HepG2 (cell line): ENCODE data around the gene MGLL. TPM values are rescaled to one million over a fixed set of nuclear protein-coding genes. Genes with fewer than 3 reads are reported as not detected.

Experiments used
- ATAC-seq: fragments of 200-7000 bp; cut with Tn5 transposase; 3 replicates; pipeline ENCODE4 v1.9.1; 2020; ENCODE audit warnings: mild to moderate bottlenecking, moderate library complexity
- BruUV-seq: library from RNA; stranded (reverse); fragments of 400-500 nt; replicated peaks from 2 replicates; lab custom pipeline; 2021; lab: Mats Ljungman, UMichigan
- CTCF ChIA-PET: fragments of 300-600 bp; formaldehyde crosslinking; extraction: SDS; loops from one replicate; lab custom pipeline; 2021; ENCODE audit warnings: low total read pairs, inconsistent platforms, low intra/inter-chr PET ratio; lab: Yijun Ruan, JAX
- POLR2A ChIA-PET: fragments of 350-600 bp; sonication (Branson Sonifier 250); formaldehyde crosslinking; loops from one replicate; lab custom pipeline; 2020; ENCODE audit warnings: antibody characterized with exemption, inconsistent platforms; lab: Yijun Ruan, JAX
- DNase-seq: peaks from one replicate; pipeline ENCODE4 v3.0.0-alpha.2; 2015; ENCODE audit warnings: low spot score
- FAIRE-seq: peaks from 3 replicates; lab custom pipeline; 2011; peaks lifted over from hg19 to GRCh38; lab: Jason Lieb, UNC
- H2AFZ ChIP-seq: one replicate; pipeline ENCODE4 v1.6.1; 2011; ENCODE audit warnings: low read length, inconsistent platforms
- H3K27ac ChIP-seq: fragments of 300-600 bp; 3 replicates; pipeline ENCODE4 v1.8.0; 2011; ENCODE audit warnings: mixed run types, mild to moderate bottlenecking, mixed read lengths, low read length, inconsistent platforms; ENCODE audit not compliant: insufficient read depth; ENCODE audit errors: extremely low read length
- H3K27me3 ChIP-seq, 2 experiments: fragments of 200-600 bp in 1 of 2; 2 replicates in 1 of 2; 3 replicates in 1 of 2; pipeline versions ENCODE4 v1.6.0 to v1.8.0; 2011; ENCODE audit warnings: low read length in 2 of 2, mild to moderate bottlenecking in 2 of 2, moderate library complexity in 2 of 2, inconsistent platforms in 1 of 2; ENCODE audit not compliant: insufficient read depth in 2 of 2, control insufficient read depth in 1 of 2
- H3K36me3 ChIP-seq, 2 experiments: fragments of 200-600 bp in 1 of 2; replicated peaks in 1 of 2; 2 replicates in 1 of 2; 3 replicates in 1 of 2; pipeline versions ENCODE4 v1.5.1 to v1.8.0; 2011; ENCODE audit warnings: low read length in 2 of 2, inconsistent platforms in 1 of 2; ENCODE audit not compliant: insufficient read depth in 2 of 2, control insufficient read depth in 1 of 2
- H3K4me1 ChIP-seq: 2 replicates; pipeline ENCODE4 v1.5.1; 2012; ENCODE audit warnings: low read length, inconsistent platforms; ENCODE audit not compliant: insufficient read depth
- H3K4me2 ChIP-seq: 2 replicates; pipeline ENCODE4 v1.6.0; 2011; ENCODE audit warnings: low read depth, low read length, inconsistent platforms
- H3K4me3 ChIP-seq, 3 experiments: fragments of 200-600 bp in 1 of 3; sonication (generic), shearing (Covaris generic) in 1 of 3; replicated peaks in 1 of 3; 2 replicates each; pipeline ENCODE4 v1.5.1; 2011 to 2016; ENCODE audit warnings: low read length in 3 of 3, inconsistent platforms in 2 of 3, low read depth in 2 of 3, mild to moderate bottlenecking in 2 of 3, control low read depth in 1 of 3, mixed read lengths in 1 of 3; ENCODE audit not compliant: insufficient read depth in 1 of 3
- H3K79me2 ChIP-seq: one replicate; pipeline ENCODE4 v1.6.1; 2011; ENCODE audit warnings: low read length, inconsistent platforms; ENCODE audit not compliant: insufficient read depth
- H3K9ac ChIP-seq: 2 replicates; pipeline ENCODE4 v1.6.0; 2011; ENCODE audit warnings: mild to moderate bottlenecking, low read depth, low read length, inconsistent platforms; ENCODE audit not compliant: insufficient read depth
- H3K9me3 ChIP-seq: 2 replicates; pipeline ENCODE4 v1.5.1; 2012; ENCODE audit warnings: mild to moderate bottlenecking, low read length
- H4K20me1 ChIP-seq: 2 replicates; pipeline ENCODE4 v1.6.0; 2011; ENCODE audit warnings: inconsistent platforms, mild to moderate bottlenecking, low read length, moderate library complexity; ENCODE audit not compliant: insufficient read depth
- NFYC ChIP-seq: IDR thresholded peaks from 2 replicates; pipeline ENCODE4 v1.6.1; 2016; ENCODE audit warnings: missing genetic modification reagents, missing compliant biosample characterization
- STAG1 ChIP-seq: sonication (generic); formaldehyde crosslinking; IDR thresholded peaks from 2 replicates; pipeline ENCODE4 v1.4.0; 2020; ENCODE audit warnings: missing genetic modification reagents
- U2AF1 ChIP-seq: fragments of 200-400 bp; formaldehyde crosslinking; optimal IDR thresholded peaks from 2 replicates; pipeline ENCODE3; 2017; ENCODE audit warnings: mild to moderate bottlenecking, low read depth, low read length
- ZNF687 ChIP-seq: sonication (generic); formaldehyde crosslinking; IDR thresholded peaks from 2 replicates; pipeline ENCODE4 v1.5.1; 2020; ENCODE audit warnings: mild to moderate bottlenecking, missing genetic modification reagents, moderate library complexity
- WGBS: methylation state at CpG from one replicate; pipeline ENCODE4 v1.1.6; 2017; ENCODE audit warnings: low lambda C conversion rate; 5-methylcytosine and 5-hydroxymethylcytosine counted together
- in situ Hi-C: cut with HindIII; loops from 2 replicates; pipeline ENCODE4 v1.10.0; 2017; ENCODE audit warnings: low pct_unique_long_range_greater_than_20kb; ENCODE audit not compliant: extremely low pct_ligation_motif_present
- intact Hi-C: fragments of 100-400 bp; cut with micrococcal nuclease; formaldehyde crosslinking; loops from one replicate; pipeline ENCODE4 v1.10.0; 2022; ENCODE audit not compliant: unreplicated experiment
- polyA plus RNA-seq, 8 experiments: library from polyadenylated mRNA; depleted of rRNA in 3 of 8; stranded (reverse) in 7 of 8; unstranded in 1 of 8; fragments of >200 nt; fragmentation: Illumina TruSeq in 4 of 8; extraction: Trizol in 4 of 8; gene quantifications; 2 replicates each; pipeline versions ENCODE4 v1.2.1 to v1.2.3, GENCODE V29; 2011 to 2016; ENCODE audit warnings: low read depth in 4 of 8, missing spikeins in 1 of 8, mixed read lengths in 1 of 8; ENCODE audit not compliant: insufficient read depth in 1 of 8
- total RNA-seq, 5 experiments: library from RNA; depleted of rRNA; stranded (reverse); fragments of >200 nt; fragmentation: Illumina TruSeq; extraction: Trizol; gene quantifications; 2 replicates each; pipeline ENCODE4 v1.2.3, GENCODE V29; 2016; ENCODE audit warnings: low read depth in 1 of 5

The MGLL gene
- total and polyA plus RNA-seq, 2 of the 13 experiments (the other 11 are each of a cell fraction or from before 2014, with no cell fraction given) = not detected

DNA sequence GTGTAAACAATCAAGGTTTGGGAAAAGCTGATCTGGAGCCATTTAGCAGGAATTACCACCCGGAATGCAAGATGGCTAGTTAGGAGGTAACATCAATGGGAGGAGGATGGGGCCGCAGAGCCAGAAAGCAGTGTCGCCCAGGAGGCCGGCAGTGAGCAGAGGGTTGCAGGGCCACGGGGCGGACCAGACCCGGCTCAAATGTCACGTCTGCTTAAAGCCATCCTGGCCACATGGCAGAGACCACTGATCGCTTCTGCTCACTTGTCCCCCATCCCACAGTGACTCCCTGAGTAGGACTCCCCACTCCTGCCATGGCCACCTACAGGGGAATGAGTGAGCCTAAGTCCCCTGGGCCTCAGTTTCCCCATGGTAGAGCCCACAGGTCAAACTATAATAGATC lies 18.2 kb downstream of the MGLL start:
- no peak for TF ChIP-seq STAG1 (CRISPR knock-in tag)
- H3K9me3 ChIP-seq = no peaks in the 10 kb centered on the region
- in situ Hi-C loops (no loop called here), intact Hi-C loops (no loop called here)
- WGBS = 54% methylated on average over 5 of the region's 9 CpGs
- no peak overlapping the region for H3K4me3 ChIP-seq
- FAIRE-seq = no peak
- no peak for DNase-seq
- H3K4me1 ChIP-seq = no peaks in the 10 kb centered on the region
- no peak overlapping the region for H3K27ac ChIP-seq
- no peak overlapping the region for H3K4me2 ChIP-seq
- no peak for ATAC-seq
- H3K36me3 ChIP-seq = no peaks in the 10 kb centered on the region
- H2AFZ ChIP-seq = no peak overlapping the region
- CTCF ChIA-PET = no interaction called here
- BruUV-seq = no TSS peak
- no peak overlapping the region for H3K9ac ChIP-seq
- H3K27me3 ChIP-seq = peaks cover 2% of the 10 kb centered on the region in 2 experiments; a peak in 1 of 5 replicates
- no peaks in the 10 kb centered on the region for H4K20me1 ChIP-seq
- no peaks in the 10 kb centered on the region for H3K79me2 ChIP-seq
- POLR2A ChIA-PET = no interaction called here

- Histone ChIP-seq H2AFZ (no peak overlapping the region), H3K9ac (no peak overlapping the region), H3K27me3 (peaks cover 2 to 4% of the 10 kb centered on the region in 2 experiments; a peak in 2 of 5 replicates), H3K27ac (no peak overlapping the region), H3K4me2 (no peak overlapping the region), H3K4me1 (no peaks in the 10 kb centered on the region), H3K79me2 (no peaks in the 10 kb centered on the region), H4K20me1 (no peaks in the 10 kb centered on the region), H3K4me3 (no peak overlapping the region), H3K9me3 (no peaks in the 10 kb centered on the region), H3K36me3 (no peaks in the 10 kb centered on the region)
- BruUV-seq = no TSS peak
- CTCF ChIA-PET = no interaction called here
- no peak for FAIRE-seq
- POLR2A ChIA-PET = no interaction called here
- TF ChIP-seq NFYC (CRISPR knock-in tag) (no peak), ZNF687 (CRISPR knock-in tag) (no peak), U2AF1 (no peak)
- in situ Hi-C loops = no loop called here
- no peak for ATAC-seq
- intact Hi-C loops = no loop called here
- no peak for DNase-seq
- WGBS = 7% methylated on average over 4 of the region's 4 CpGs
Observed at GRCh38 chr3:127803619-127804018, 18.7 kb downstream of the MGLL start.
